Jurkat, Clone E6-1 (cell line): ENCODE results near the gene CTRL.
"Not testable (repeated sequence)": the region's sequence is repeated elsewhere in the genome, so short reads cannot be mapped to it uniquely, and the experiment has no call there.

ENCODE experiments used
- DNase-seq: peaks from one replicate; pipeline ENCODE4 v3.0.0-alpha.2; 2011; ENCODE audit warnings: low read depth, low spot score
- H3K4me3 ChIP-seq: 2 replicates; pipeline ENCODE4 v1.5.1; 2011; ENCODE audit warnings: mild to moderate bottlenecking, low read length, control low read depth, moderate library complexity

Gene CTRL

GRCh38 chr16:67943619-67944504 is 12.2 kb upstream of the CTRL start, which contains the start of gene LCAT:
Gene LCAT (minus strand): TSS chr16:67944120. CDS start chr16:67944101, 19 bp downstream.
- no peak within 1 kb of the TSS for H3K4me3 ChIP-seq
- DNase-seq = no peak

GRCh38 chr16:67943256-67943618 is 11.6 kb upstream of the CTRL start:
- no peak overlapping the region for H3K4me3 ChIP-seq
- no peak for DNase-seq

GRCh38 chr16:67942510-67943255 is 11.0 kb upstream of the CTRL start:
- no peak overlapping the region for H3K4me3 ChIP-seq
- no peak for DNase-seq

- DNase-seq = no peak
- H3K4me3 ChIP-seq = no peak overlapping the region
Observed at GRCh38 chr16:67942200-67942509, 10.5 kb upstream of the CTRL start.

GRCh38 chr16:67941469-67942199 is 10.0 kb upstream of the CTRL start:
- DNase-seq = no peak
- no peak overlapping the region for H3K4me3 ChIP-seq

GRCh38 chr16:67940446-67941089 is 8.9 kb upstream of the CTRL start:
- no peak for DNase-seq
- no peak overlapping the region for H3K4me3 ChIP-seq

GRCh38 chr16:67939507-67940445 is 8.1 kb upstream of the CTRL start:
- peak; percentile 59 for DNase-seq
- no peak overlapping the region for H3K4me3 ChIP-seq

- H3K4me3 ChIP-seq = peak overlapping the region; percentile 96; the same call in 1 of the 2 replicates
- not testable (repeated sequence) for DNase-seq
Observed at GRCh38 chr16:67937713-67938112, 6.1 kb upstream of the CTRL start.

- H3K4me3 ChIP-seq = peak overlapping the region; percentile 96
- peak; percentile 82 for DNase-seq
Observed at GRCh38 chr16:67936880-67937605, 5.4 kb upstream of the CTRL start.

- DNase-seq = peak; percentile 48
- H3K4me3 ChIP-seq = peak within 1 kb of the TSS; percentile 96
Observed at GRCh38 chr16:67936124-67936879, 4.6 kb upstream of the CTRL start, which contains the start of gene PSMB10. Gene PSMB10 (minus strand): TSS chr16:67936850. CDS start chr16:67936749, 101 bp downstream.

- H3K4me3 ChIP-seq = peak overlapping the region; percentile 96
- DNase-seq = peak; percentile 95
Observed at GRCh38 chr16:67935402-67936123, 3.9 kb upstream of the CTRL start.

GRCh38 chr16:67935101-67935401 is 3.4 kb upstream of the CTRL start:
- no peak for DNase-seq
- H3K4me3 ChIP-seq = peak overlapping the region; percentile 96

- DNase-seq = no peak
- H3K4me3 ChIP-seq = no peak overlapping the region; the same call in 1 of the 2 replicates
Observed at GRCh38 chr16:67934306-67935100, 2.8 kb upstream of the CTRL start.

GRCh38 chr16:67933805-67934204 is 2.1 kb upstream of the CTRL start:
- no peak for DNase-seq
- H3K4me3 ChIP-seq = no peak overlapping the region

GRCh38 chr16:67932462-67932840 is 789 bp upstream of the CTRL start:
- no peak overlapping the region for H3K4me3 ChIP-seq
- no peak for DNase-seq
